Measurements from ENCODE around the gene CPLX1. TPM values are rescaled to one million over a fixed set of nuclear protein-coding genes. Genes with fewer than 3 reads are reported as not detected.

The CPLX1 gene
- total and polyA plus RNA-seq, 2 donors (not counting 1 experiment from before 2014, with no cell fraction given): 0.03 to 0.66 TPM

DNA sequence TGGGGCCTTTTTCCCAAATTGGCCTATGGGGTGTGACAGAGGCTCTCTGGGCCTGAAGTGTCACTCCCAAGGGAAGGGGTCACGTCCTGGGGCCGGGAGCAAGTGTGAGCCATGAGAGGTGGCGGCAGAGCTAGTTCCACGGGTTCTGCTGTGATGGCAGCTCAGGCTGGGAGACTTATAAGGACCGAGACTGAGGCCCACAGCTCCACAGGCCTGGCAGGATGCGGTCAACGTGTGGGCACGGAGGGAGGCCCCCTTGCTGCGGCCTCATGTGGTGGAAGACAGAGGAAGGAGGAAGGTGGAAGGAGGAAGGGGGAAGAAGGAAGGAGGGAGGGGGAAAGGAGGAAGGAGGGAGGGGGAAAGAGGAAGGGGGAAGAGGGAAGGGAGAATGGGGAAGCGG is 7.2 kb upstream of the CPLX1 start:
- Histone ChIP-seq H3K4me1 (ENCODE audit: control insufficient read depth, extremely low read depth, insufficient read depth, low read length) (no peaks in the 10 kb centered on the region), H3K4me3 (replicated peaks in 1 of 4; ENCODE audit: control extremely low read depth in 1 of 4, insufficient read depth in 1 of 4, low read depth in 3 of 4, low read length in 4 of 4) (no peak overlapping the region), H4K20me1 (ENCODE audit: control insufficient read depth, extremely low read depth, insufficient read depth, low read length) (no peaks in the 10 kb centered on the region), H3K9ac (ENCODE audit: insufficient read depth, low read length) (no peak overlapping the region), H3K79me2 (ENCODE audit: control insufficient read depth, insufficient read depth, low read length) (no peaks in the 10 kb centered on the region), H3K4me2 (ENCODE audit: extremely low read depth, insufficient read depth, low read length) (no peak overlapping the region), H3K36me3 (ENCODE audit: control insufficient read depth, insufficient read depth, low read length) (no peaks in the 10 kb centered on the region), H3K27ac (ENCODE audit: insufficient read depth, low read length) (no peak overlapping the region), H2AFZ (ENCODE audit: low read length) (no peak overlapping the region), H3K9me3 (ENCODE audit: control insufficient read depth, insufficient read depth, low read depth, low read length) (no peaks in the 10 kb centered on the region), H3K27me3 (ENCODE audit: control insufficient read depth, insufficient read depth, low read length) (peaks cover 3% of the 10 kb centered on the region)
- TF ChIP-seq, protein P1, sequence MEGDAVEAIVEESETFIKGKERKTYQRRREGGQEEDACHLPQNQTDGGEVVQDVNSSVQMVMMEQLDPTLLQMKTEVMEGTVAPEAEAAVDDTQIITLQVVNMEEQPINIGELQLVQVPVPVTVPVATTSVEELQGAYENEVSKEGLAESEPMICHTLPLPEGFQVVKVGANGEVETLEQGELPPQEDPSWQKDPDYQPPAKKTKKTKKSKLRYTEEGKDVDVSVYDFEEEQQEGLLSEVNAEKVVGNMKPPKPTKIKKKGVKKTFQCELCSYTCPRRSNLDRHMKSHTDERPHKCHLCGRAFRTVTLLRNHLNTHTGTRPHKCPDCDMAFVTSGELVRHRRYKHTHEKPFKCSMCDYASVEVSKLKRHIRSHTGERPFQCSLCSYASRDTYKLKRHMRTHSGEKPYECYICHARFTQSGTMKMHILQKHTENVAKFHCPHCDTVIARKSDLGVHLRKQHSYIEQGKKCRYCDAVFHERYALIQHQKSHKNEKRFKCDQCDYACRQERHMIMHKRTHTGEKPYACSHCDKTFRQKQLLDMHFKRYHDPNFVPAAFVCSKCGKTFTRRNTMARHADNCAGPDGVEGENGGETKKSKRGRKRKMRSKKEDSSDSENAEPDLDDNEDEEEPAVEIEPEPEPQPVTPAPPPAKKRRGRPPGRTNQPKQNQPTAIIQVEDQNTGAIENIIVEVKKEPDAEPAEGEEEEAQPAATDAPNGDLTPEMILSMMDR (conservative IDR thresholded peaks at IDR 0.05 in 1 of 2, IDR thresholded peaks at IDR 0.05 in 1 of 2; ENCODE audit: low read depth in 1 of 2, low read length in 2 of 2): no peak
- TF ChIP-seq EZH2 (IDR thresholded peaks at IDR 0.05; ENCODE audit: low read length, missing control alignments): no peak
- no peak for DNase-seq (ENCODE audit: low read depth in 2 of 2)

DNA sequence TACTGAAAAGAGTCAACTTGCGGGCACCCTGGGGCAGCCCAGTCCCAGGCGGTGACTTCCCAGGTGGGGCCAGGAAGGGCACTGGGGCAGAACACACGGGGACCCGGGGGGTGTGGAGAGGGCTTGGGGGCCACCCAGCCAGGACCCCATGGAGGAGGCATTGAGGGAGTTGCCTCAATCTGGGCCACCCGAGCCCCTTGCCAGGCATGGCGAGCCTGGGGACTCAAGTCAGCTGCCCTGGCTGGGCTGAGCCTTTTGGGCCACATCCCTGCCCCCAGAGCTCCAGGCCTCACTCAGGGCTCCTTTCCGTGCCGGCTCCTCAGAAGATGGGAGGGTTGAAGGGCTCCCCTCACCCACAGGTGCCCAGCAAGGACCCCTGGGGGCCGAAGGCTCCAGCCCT is 6.6 kb upstream of the CPLX1 start:
- TF ChIP-seq, protein P1 (conservative IDR thresholded peaks at IDR 0.05 in 1 of 2, IDR thresholded peaks at IDR 0.05 in 1 of 2; ENCODE audit: low read depth in 1 of 2, low read length in 2 of 2): no peak
- no peak for TF ChIP-seq EZH2 (IDR thresholded peaks at IDR 0.05; ENCODE audit: low read length, missing control alignments)
- peaks cover 7% of the 10 kb centered on the region for H3K27me3 ChIP-seq (ENCODE audit: control insufficient read depth, insufficient read depth, low read length)
- no peaks in the 10 kb centered on the region for H3K4me1 ChIP-seq (ENCODE audit: control insufficient read depth, extremely low read depth, insufficient read depth, low read length)
- H3K9me3 ChIP-seq (ENCODE audit: control insufficient read depth, insufficient read depth, low read depth, low read length): no peaks in the 10 kb centered on the region
- H3K9ac ChIP-seq (ENCODE audit: insufficient read depth, low read length): no peak overlapping the region
- no peak overlapping the region for H2AFZ ChIP-seq (ENCODE audit: low read length)
- H3K4me2 ChIP-seq (ENCODE audit: extremely low read depth, insufficient read depth, low read length): no peak overlapping the region
- no peaks in the 10 kb centered on the region for H4K20me1 ChIP-seq (ENCODE audit: control insufficient read depth, extremely low read depth, insufficient read depth, low read length)
- no peak for DNase-seq (ENCODE audit: low read depth in 2 of 2)
- no peak overlapping the region for H3K27ac ChIP-seq (ENCODE audit: insufficient read depth, low read length)
- H3K79me2 ChIP-seq (ENCODE audit: control insufficient read depth, insufficient read depth, low read length): no peaks in the 10 kb centered on the region
- H3K36me3 ChIP-seq (ENCODE audit: control insufficient read depth, insufficient read depth, low read length): no peaks in the 10 kb centered on the region
- H3K4me3 ChIP-seq (replicated peaks in 1 of 4; ENCODE audit: control extremely low read depth in 1 of 4, insufficient read depth in 1 of 4, low read depth in 3 of 4, low read length in 4 of 4): no peak overlapping the region

DNA sequence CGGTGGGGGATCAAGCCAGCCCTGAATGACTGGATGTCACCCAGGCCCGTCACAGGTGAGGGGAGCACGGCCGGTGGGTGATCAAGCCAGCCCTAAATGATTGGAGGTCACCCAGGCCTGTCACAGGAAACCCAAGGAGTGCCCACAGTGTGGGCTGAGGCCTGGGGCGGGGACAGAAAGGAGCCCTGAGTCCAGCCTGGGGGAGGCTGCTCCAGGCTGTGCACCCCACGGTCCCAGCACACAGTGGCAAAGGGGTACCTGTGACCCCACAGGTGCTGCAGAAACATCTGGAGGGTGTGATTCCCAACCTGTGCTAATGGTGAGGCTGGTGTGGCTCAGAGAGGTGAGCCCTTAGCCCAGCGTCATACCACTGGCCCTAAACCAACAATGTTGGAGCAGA is 6.2 kb upstream of the CPLX1 start:
- H3K27me3 ChIP-seq (ENCODE audit: control insufficient read depth, insufficient read depth, low read length): peaks cover 11% of the 10 kb centered on the region
- DNase-seq (ENCODE audit: low read depth in 2 of 2): no peak

More for the DNA sequence above, 6.2 kb upstream of the CPLX1 start:
- Histone ChIP-seq H3K4me3 (replicated peaks in 1 of 4; ENCODE audit: control extremely low read depth in 1 of 4, insufficient read depth in 1 of 4, low read depth in 3 of 4, low read length in 4 of 4) (no peak overlapping the region), H3K27ac (ENCODE audit: insufficient read depth, low read length) (no peak overlapping the region), H3K79me2 (ENCODE audit: control insufficient read depth, insufficient read depth, low read length) (no peaks in the 10 kb centered on the region), H4K20me1 (ENCODE audit: control insufficient read depth, extremely low read depth, insufficient read depth, low read length) (no peaks in the 10 kb centered on the region), H3K9me3 (ENCODE audit: control insufficient read depth, insufficient read depth, low read depth, low read length) (no peaks in the 10 kb centered on the region), H2AFZ (ENCODE audit: low read length) (no peak overlapping the region), H3K36me3 (ENCODE audit: control insufficient read depth, insufficient read depth, low read length) (no peaks in the 10 kb centered on the region), H3K9ac (ENCODE audit: insufficient read depth, low read length) (no peak overlapping the region), H3K4me2 (ENCODE audit: extremely low read depth, insufficient read depth, low read length) (no peak overlapping the region), H3K4me1 (ENCODE audit: control insufficient read depth, extremely low read depth, insufficient read depth, low read length) (no peaks in the 10 kb centered on the region)
- TF ChIP-seq EZH2 (IDR thresholded peaks at IDR 0.05; ENCODE audit: low read length, missing control alignments): no peak
- TF ChIP-seq, protein P1 (conservative IDR thresholded peaks at IDR 0.05 in 1 of 2, IDR thresholded peaks at IDR 0.05 in 1 of 2; ENCODE audit: low read depth in 1 of 2, low read length in 2 of 2): no peak
